HEK293 (cell line): Measurements from ENCODE around the gene TMEM186.

ENCODE experiments used
- TCF7L2 ChIP-seq: IDR thresholded peaks from 2 replicates; pipeline ENCODE4 v1.6.1; 2011; ENCODE audit warnings: low read depth, mild to moderate bottlenecking, inconsistent platforms, low read length, moderate library complexity, borderline replicate concordance
- TF ChIP-seq, protein P1 (sequence below): fragments of 450-650 bp; formaldehyde crosslinking; IDR thresholded peaks from 2 replicates; pipeline ENCODE4 v1.5.1; 2016; ENCODE audit warnings: missing biosample characterization, missing genetic modification characterization
- TF ChIP-seq, protein P2 (sequence below): fragments of 450-650 bp; formaldehyde crosslinking; IDR thresholded peaks from 2 replicates; pipeline ENCODE4 v1.5.1; 2016; ENCODE audit warnings: missing biosample characterization, missing genetic modification characterization
- TF ChIP-seq, protein P3 (sequence below): fragments of 450-650 bp; formaldehyde crosslinking; optimal IDR thresholded peaks from 2 replicates; pipeline ENCODE3; 2016; ENCODE audit warnings: missing biosample characterization, mild to moderate bottlenecking, missing genetic modification characterization

DNA sequence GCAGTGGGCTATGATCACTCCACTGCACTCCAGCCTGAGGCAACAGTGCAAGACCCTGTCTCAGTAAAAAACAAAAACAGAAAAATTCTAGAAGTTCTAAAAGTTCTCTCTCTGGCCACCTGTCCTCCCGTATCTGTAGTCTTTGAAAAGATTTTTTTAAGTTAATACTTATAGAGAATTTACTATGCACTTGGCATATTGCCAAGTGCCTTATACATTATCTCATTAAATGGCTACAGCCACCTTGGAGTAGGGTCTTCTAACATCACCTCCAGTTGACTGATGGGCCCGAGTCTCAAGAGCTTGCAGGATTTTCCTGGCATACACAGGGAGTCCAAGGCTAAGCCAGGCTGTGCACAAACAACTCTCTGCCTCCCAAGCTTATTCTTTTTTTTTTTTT lies 44.7 kb downstream of the TMEM186 start:
- TF ChIP-seq, protein P1, sequence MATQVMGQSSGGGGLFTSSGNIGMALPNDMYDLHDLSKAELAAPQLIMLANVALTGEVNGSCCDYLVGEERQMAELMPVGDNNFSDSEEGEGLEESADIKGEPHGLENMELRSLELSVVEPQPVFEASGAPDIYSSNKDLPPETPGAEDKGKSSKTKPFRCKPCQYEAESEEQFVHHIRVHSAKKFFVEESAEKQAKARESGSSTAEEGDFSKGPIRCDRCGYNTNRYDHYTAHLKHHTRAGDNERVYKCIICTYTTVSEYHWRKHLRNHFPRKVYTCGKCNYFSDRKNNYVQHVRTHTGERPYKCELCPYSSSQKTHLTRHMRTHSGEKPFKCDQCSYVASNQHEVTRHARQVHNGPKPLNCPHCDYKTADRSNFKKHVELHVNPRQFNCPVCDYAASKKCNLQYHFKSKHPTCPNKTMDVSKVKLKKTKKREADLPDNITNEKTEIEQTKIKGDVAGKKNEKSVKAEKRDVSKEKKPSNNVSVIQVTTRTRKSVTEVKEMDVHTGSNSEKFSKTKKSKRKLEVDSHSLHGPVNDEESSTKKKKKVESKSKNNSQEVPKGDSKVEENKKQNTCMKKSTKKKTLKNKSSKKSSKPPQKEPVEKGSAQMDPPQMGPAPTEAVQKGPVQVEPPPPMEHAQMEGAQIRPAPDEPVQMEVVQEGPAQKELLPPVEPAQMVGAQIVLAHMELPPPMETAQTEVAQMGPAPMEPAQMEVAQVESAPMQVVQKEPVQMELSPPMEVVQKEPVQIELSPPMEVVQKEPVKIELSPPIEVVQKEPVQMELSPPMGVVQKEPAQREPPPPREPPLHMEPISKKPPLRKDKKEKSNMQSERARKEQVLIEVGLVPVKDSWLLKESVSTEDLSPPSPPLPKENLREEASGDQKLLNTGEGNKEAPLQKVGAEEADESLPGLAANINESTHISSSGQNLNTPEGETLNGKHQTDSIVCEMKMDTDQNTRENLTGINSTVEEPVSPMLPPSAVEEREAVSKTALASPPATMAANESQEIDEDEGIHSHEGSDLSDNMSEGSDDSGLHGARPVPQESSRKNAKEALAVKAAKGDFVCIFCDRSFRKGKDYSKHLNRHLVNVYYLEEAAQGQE (tag by site-specific recombination): no peak
- TF ChIP-seq, protein P2, sequence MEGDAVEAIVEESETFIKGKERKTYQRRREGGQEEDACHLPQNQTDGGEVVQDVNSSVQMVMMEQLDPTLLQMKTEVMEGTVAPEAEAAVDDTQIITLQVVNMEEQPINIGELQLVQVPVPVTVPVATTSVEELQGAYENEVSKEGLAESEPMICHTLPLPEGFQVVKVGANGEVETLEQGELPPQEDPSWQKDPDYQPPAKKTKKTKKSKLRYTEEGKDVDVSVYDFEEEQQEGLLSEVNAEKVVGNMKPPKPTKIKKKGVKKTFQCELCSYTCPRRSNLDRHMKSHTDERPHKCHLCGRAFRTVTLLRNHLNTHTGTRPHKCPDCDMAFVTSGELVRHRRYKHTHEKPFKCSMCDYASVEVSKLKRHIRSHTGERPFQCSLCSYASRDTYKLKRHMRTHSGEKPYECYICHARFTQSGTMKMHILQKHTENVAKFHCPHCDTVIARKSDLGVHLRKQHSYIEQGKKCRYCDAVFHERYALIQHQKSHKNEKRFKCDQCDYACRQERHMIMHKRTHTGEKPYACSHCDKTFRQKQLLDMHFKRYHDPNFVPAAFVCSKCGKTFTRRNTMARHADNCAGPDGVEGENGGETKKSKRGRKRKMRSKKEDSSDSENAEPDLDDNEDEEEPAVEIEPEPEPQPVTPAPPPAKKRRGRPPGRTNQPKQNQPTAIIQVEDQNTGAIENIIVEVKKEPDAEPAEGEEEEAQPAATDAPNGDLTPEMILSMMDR (tag by site-specific recombination): no peak
- TF ChIP-seq, protein P3, sequence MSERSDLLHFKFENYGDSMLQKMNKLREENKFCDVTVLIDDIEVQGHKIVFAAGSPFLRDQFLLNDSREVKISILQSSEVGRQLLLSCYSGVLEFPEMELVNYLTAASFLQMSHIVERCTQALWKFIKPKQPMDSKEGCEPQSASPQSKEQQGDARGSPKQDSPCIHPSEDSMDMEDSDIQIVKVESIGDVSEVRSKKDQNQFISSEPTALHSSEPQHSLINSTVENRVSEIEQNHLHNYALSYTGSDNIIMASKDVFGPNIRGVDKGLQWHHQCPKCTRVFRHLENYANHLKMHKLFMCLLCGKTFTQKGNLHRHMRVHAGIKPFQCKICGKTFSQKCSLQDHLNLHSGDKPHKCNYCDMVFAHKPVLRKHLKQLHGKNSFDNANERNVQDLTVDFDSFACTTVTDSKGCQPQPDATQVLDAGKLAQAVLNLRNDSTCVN (tag by site-specific recombination): no peak
- TF ChIP-seq TCF7L2: no peak
